ENCODE data around the gene BRSK2.

- no peak for TF ChIP-seq EZH2phosphoT487 (IDR thresholded peaks at IDR 0.05; ENCODE audit: borderline replicate concordance, low read length)
- TF ChIP-seq CTCF (conservative IDR thresholded peaks at IDR 0.05; ENCODE audit: low read depth, low read length), result no peak
Measured at GRCh38 chr11:1480555-1481482, 91.1 kb downstream of the BRSK2 start.
